Activated CD4-positive, alpha-beta T cell treated with anti-CD3 and anti-CD28 coated beads for 4 hours (primary cell): ENCODE results near the gene ANKS1A.

ENCODE experiments used
- DNase-seq, 2 donors: peaks; one replicate each; pipeline ENCODE4 v3.0.0-alpha.2; 2020

Gene ANKS1A

GRCh38 chr6:35026434-35027222 is 137.6 kb downstream of the ANKS1A start:
- DNase-seq = no peak

- DNase-seq = no peak
Observed at GRCh38 chr6:35027807-35028206, 138.8 kb downstream of the ANKS1A start.

- DNase-seq = no peak
Observed at GRCh38 chr6:35028781-35029769, 140.0 kb downstream of the ANKS1A start.

- no peak for DNase-seq
Observed at GRCh38 chr6:35030099-35030498, 141.0 kb downstream of the ANKS1A start.

- DNase-seq = no peak
Observed at GRCh38 chr6:35031611-35032529, 142.8 kb downstream of the ANKS1A start.

- no peak for DNase-seq
Observed at GRCh38 chr6:35033683-35034082, 144.6 kb downstream of the ANKS1A start.

GRCh38 chr6:35034411-35035191 is 145.5 kb downstream of the ANKS1A start:
- DNase-seq = no peak

GRCh38 chr6:35035481-35036030 is 146.5 kb downstream of the ANKS1A start:
- DNase-seq = no peak

- no peak for DNase-seq
Observed at GRCh38 chr6:35036059-35036827, 147.2 kb downstream of the ANKS1A start.

GRCh38 chr6:35036828-35037663 is 148.0 kb downstream of the ANKS1A start:
- DNase-seq = no peak

- DNase-seq = no peak
Observed at GRCh38 chr6:35037664-35038038, 148.6 kb downstream of the ANKS1A start.

GRCh38 chr6:35038076-35038475 is 149.0 kb downstream of the ANKS1A start:
- no peak for DNase-seq

- no peak for DNase-seq
Observed at GRCh38 chr6:35040398-35040797, 151.3 kb downstream of the ANKS1A start.

GRCh38 chr6:35041086-35041861 is 152.2 kb downstream of the ANKS1A start:
- DNase-seq = no peak

- no peak for DNase-seq
Observed at GRCh38 chr6:35042031-35042815, 153.2 kb downstream of the ANKS1A start.

GRCh38 chr6:35043381-35044130 is 154.5 kb downstream of the ANKS1A start:
- no peak for DNase-seq

GRCh38 chr6:35044145-35044745 is 155.2 kb downstream of the ANKS1A start:
- DNase-seq = no peak
